GM12892 (cell line): ENCODE measurements around the gene EIF4A2.

Experiments used
- POLR2A ChIP-seq: IDR thresholded peaks from 2 replicates; pipeline ENCODE4 v1.6.1; 2011; ENCODE audit warnings: low read depth, low read length, control low read depth
- TAF1 ChIP-seq: IDR thresholded peaks from 2 replicates; pipeline ENCODE4 v1.6.1; 2011; ENCODE audit warnings: low read depth, mild to moderate bottlenecking, control low read depth, low read length, borderline replicate concordance

- no peak for TF ChIP-seq POLR2A
- no peak for TF ChIP-seq TAF1
Measured at GRCh38 chr3:186751480-186751879, 31.9 kb upstream of the EIF4A2 start.
